Measurements from ENCODE around the gene NDEL1.

DNA sequence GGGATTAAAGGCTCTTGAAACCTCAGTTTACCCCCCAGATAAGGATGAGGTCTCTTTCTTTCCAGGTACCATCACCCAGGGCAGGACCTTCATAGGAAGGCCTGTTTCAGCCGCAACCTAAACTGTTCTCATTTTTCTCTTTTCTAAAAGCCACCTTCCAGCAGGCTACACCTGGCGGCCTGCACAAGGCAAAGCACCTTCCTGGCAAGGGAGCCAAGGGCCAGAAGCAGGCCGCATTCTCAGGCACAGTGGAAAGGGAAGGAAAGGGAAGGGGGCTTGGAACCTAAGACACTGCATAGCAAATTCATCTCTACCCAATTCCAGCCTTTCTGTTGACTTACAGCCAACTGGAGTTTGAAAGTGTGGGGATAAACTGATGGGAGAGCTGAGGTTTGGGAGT lies 8.9 kb upstream of the NDEL1 start:
- TF ChIP-seq EZH2 (IDR thresholded peaks at IDR 0.05), result no peak
- TF ChIP-seq POLR2AphosphoS5 (IDR thresholded peaks at IDR 0.05; ENCODE audit: borderline replicate concordance, low read depth, low read length), result no peak

Data from SK-N-MC (cell line).